Panc1 (cell line): ENCODE data around the gene SRSF10. TPM values are rescaled to one million over a fixed set of nuclear protein-coding genes. Genes with fewer than 3 reads are reported as not detected.

Experiments
- ATAC-seq: fragments of 200-7000 bp; cut with Tn5 transposase; 2 replicates; pipeline ENCODE4 v1.9.1; 2020; ENCODE audit warnings: mild to moderate bottlenecking, moderate library complexity
- BruUV-seq: library from RNA; stranded (reverse); fragments of 400-500 nt; replicated peaks from 2 replicates; lab custom pipeline; 2021; lab: Mats Ljungman, UMichigan
- CTCF ChIA-PET: fragments of 300-600 bp; sonication (Branson Sonifier 250); formaldehyde crosslinking; loops from one replicate; lab custom pipeline; 2022; ENCODE audit warnings: antibody characterized with exemption; lab: Charles Lee
- POLR2A ChIA-PET: fragments of 300-600 bp; sonication (Branson Sonifier 250); formaldehyde crosslinking; loops from one replicate; lab custom pipeline; 2022; ENCODE audit warnings: antibody characterized with exemption; lab: Charles Lee
- DNase-seq: peaks from one replicate; pipeline ENCODE4 v3.0.0-alpha.2; 2010; ENCODE audit warnings: low read depth, low spot score
- H3K27ac ChIP-seq: 2 replicates; pipeline ENCODE4 v1.5.1; 2011; ENCODE audit warnings: mild to moderate bottlenecking, low read length, inconsistent platforms
- H3K27me3 ChIP-seq: fragments of 200-500 bp; sonication (Bioruptor generic); 2 replicates; pipeline ENCODE4 v1.6.0; 2014; ENCODE audit warnings: low read length, inconsistent platforms; ENCODE audit not compliant: control insufficient read depth, insufficient read depth
- H3K36me3 ChIP-seq: fragments of 200-500 bp; sonication (Bioruptor generic); 2 replicates; pipeline ENCODE4 v1.5.1; 2014; ENCODE audit warnings: inconsistent platforms, mild to moderate bottlenecking, low read length, moderate library complexity; ENCODE audit not compliant: control insufficient read depth, insufficient read depth
- H3K4me1 ChIP-seq: 2 replicates; pipeline ENCODE4 v1.5.1; 2011; ENCODE audit warnings: inconsistent platforms, mild to moderate bottlenecking, low read length, moderate library complexity; ENCODE audit not compliant: control insufficient read depth, insufficient read depth
- H3K4me3 ChIP-seq, 2 experiments: 2 replicates each; pipeline ENCODE4 v1.5.1; 2011 to 2012; ENCODE audit warnings: low read depth in 2 of 2, low read length in 2 of 2, mild to moderate bottlenecking in 2 of 2, inconsistent platforms in 1 of 2, moderate library complexity in 1 of 2
- H3K9me3 ChIP-seq: fragments of 200-500 bp; sonication (Bioruptor generic); 2 replicates; pipeline ENCODE4 v1.5.1; 2014; ENCODE audit warnings: low read depth, mild to moderate bottlenecking, inconsistent platforms, low read length, moderate library complexity; ENCODE audit not compliant: control insufficient read depth, insufficient read depth
- POLR2AphosphoS5 ChIP-seq: IDR thresholded peaks from 2 replicates; pipeline ENCODE4 v1.6.1; 2012; ENCODE audit warnings: mild to moderate bottlenecking, low read depth, low read length, moderate library complexity
- REST ChIP-seq, 2 experiments: IDR thresholded peaks; 2 replicates each; pipeline ENCODE4 v1.6.1; 2011 to 2012; ENCODE audit warnings: low read depth in 2 of 2, control low read depth in 1 of 2, low read length in 1 of 2, mild to moderate bottlenecking in 1 of 2, moderate library complexity in 1 of 2; ENCODE audit not compliant: insufficient read depth in 1 of 2
- SIN3A ChIP-seq: IDR thresholded peaks from 2 replicates; pipeline ENCODE4 v1.6.1; 2012; ENCODE audit warnings: low read depth, mild to moderate bottlenecking, low read length, moderate library complexity, borderline replicate concordance; ENCODE audit not compliant: insufficient read depth
- TCF7L2 ChIP-seq: IDR thresholded peaks from 2 replicates; pipeline ENCODE4 v1.6.1; 2011; ENCODE audit warnings: mild to moderate bottlenecking, low read depth, low read length, inconsistent platforms
- in situ Hi-C: cut with HindIII; loops from 2 replicates; pipeline ENCODE4 v1.10.0; 2016; ENCODE audit warnings: low sequenced_read_pairs, low pct_unique_long_range_greater_than_20kb
- intact Hi-C: fragments of 100-400 bp; cut with micrococcal nuclease; formaldehyde crosslinking; loops from one replicate; pipeline ENCODE4 v1.10.0; 2022; ENCODE audit not compliant: unreplicated experiment
- total RNA-seq: library from RNA; stranded (reverse); gene quantifications from one replicate; pipeline ENCODE4 v1.2.1, GENCODE V29; 2021; ENCODE audit not compliant: unreplicated experiment
- TF ChIP-seq, protein P1 (sequence below): fragments of 450-650 bp; IDR thresholded peaks from 2 replicates; pipeline ENCODE4 v1.5.1; 2017; ENCODE audit warnings: mild to moderate bottlenecking

Gene SRSF10
- total RNA-seq, 1 experiment from 2014 or later = 137 TPM

GRCh38 chr1:24002695-24003094 is 22.6 kb upstream of the SRSF10 start:
- no peak overlapping the region for H3K4me3 ChIP-seq
- ChIA-PET CTCF (interaction anchor here (0.6 kb wide), 1 partner anchor 33 kb away, joined by 3 read pairs; no protein-coding TSS in a partner anchor), POLR2A (interaction anchor here (0.7 kb wide), 1 partner anchor 48 kb away, joined by 4 read pairs; no protein-coding TSS in a partner anchor)
- no peak overlapping the region for H3K27ac ChIP-seq
- TF ChIP-seq, protein P1, sequence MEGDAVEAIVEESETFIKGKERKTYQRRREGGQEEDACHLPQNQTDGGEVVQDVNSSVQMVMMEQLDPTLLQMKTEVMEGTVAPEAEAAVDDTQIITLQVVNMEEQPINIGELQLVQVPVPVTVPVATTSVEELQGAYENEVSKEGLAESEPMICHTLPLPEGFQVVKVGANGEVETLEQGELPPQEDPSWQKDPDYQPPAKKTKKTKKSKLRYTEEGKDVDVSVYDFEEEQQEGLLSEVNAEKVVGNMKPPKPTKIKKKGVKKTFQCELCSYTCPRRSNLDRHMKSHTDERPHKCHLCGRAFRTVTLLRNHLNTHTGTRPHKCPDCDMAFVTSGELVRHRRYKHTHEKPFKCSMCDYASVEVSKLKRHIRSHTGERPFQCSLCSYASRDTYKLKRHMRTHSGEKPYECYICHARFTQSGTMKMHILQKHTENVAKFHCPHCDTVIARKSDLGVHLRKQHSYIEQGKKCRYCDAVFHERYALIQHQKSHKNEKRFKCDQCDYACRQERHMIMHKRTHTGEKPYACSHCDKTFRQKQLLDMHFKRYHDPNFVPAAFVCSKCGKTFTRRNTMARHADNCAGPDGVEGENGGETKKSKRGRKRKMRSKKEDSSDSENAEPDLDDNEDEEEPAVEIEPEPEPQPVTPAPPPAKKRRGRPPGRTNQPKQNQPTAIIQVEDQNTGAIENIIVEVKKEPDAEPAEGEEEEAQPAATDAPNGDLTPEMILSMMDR = no peak
- no peak for TF ChIP-seq POLR2AphosphoS5
- no peak for TF ChIP-seq SIN3A
- TF ChIP-seq REST (IDR thresholded peaks at IDR 0.05; ENCODE audit: insufficient read depth in 1 of 2, low read depth in 2 of 2, low read length in 1 of 2) = no peak
- no peak for TF ChIP-seq TCF7L2
- BruUV-seq = no TSS peak
- ATAC-seq = no peak
- H3K9me3 ChIP-seq = no peaks in the 10 kb centered on the region
- no peak for DNase-seq
- no peaks in the 10 kb centered on the region for H3K36me3 ChIP-seq
- H3K4me1 ChIP-seq = no peaks in the 10 kb centered on the region
- H3K27me3 ChIP-seq = no peaks in the 10 kb centered on the region
- intact Hi-C loops = no loop called here
- in situ Hi-C loops = no loop called here

DNA sequence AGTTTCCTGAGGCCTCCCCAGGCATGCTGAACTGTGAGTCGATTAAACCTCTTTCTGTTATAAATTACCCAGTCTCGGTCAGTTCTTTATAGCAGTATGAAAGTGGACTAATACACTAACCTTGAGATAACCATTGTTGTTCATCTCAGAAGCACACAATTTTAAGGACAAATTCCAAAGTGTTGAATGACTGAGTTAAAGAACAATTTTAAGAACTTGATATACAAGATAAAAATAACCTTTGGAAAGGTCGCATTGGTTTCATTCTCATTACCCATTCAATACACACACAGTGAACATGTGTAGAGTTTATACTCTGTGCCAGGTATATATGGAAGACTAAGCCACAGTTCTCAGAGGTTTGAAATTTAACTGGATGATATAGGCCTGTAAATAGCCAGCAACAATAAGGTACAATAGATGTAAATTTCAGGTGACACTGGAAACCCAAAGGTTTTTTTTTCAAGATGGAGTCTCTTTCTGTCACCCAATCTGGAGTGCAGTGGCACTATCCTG is 19.1 kb upstream of the SRSF10 start:
- in situ Hi-C loops = no loop called here
- Histone ChIP-seq H3K9me3 (no peaks in the 10 kb centered on the region), H3K36me3 (no peaks in the 10 kb centered on the region), H3K27me3 (no peaks in the 10 kb centered on the region), H3K4me3 (no peak overlapping the region), H3K4me1 (peaks cover 3% of the 10 kb centered on the region; the same call in 1 of the 2 replicates), H3K27ac (no peak overlapping the region)
- no TSS peak for BruUV-seq
- ATAC-seq = no peak
- intact Hi-C loops = no loop called here
- no peak for DNase-seq
- ChIA-PET POLR2A (no interaction called here), CTCF (no interaction called here)
- no peak for TF ChIP-seq SIN3A
- TF ChIP-seq, protein P1 = no peak
- no peak for TF ChIP-seq POLR2AphosphoS5
- no peak for TF ChIP-seq TCF7L2
- no peak for TF ChIP-seq REST (IDR thresholded peaks at IDR 0.05; ENCODE audit: insufficient read depth in 1 of 2, low read depth in 2 of 2, low read length in 1 of 2)
